HepG2 (cell line): ENCODE measurements around the gene KLHL17. TPM values are rescaled to one million over a fixed set of nuclear protein-coding genes. Genes with fewer than 3 reads are reported as not detected.

Experiments
- ETV6 ChIP-seq: sonication (generic); formaldehyde crosslinking; conservative IDR thresholded peaks from 2 replicates; pipeline ENCODE4 v1.4.0; 2020; ENCODE audit warnings: missing genetic modification reagents
- GATAD2A ChIP-seq: IDR thresholded peaks from 2 replicates; pipeline ENCODE4 v1.6.1; 2016
- MEF2D ChIP-seq: sonication (generic); formaldehyde crosslinking; IDR thresholded peaks from 2 replicates; pipeline ENCODE4 v1.5.1; 2020; ENCODE audit warnings: mild to moderate bottlenecking, missing genetic modification reagents
- MIXL1 ChIP-seq: IDR thresholded peaks from 2 replicates; pipeline ENCODE4 v1.6.1; 2016
- MLX ChIP-seq: IDR thresholded peaks from 2 replicates; pipeline ENCODE4 v1.6.1; 2016
- MXD4 ChIP-seq: IDR thresholded peaks from 2 replicates; pipeline ENCODE4 v1.6.1; 2016; ENCODE audit warnings: mild to moderate bottlenecking, missing biosample characterization, missing genetic modification reagents
- NBN ChIP-seq: fragments of 450-650 bp; conservative IDR thresholded peaks from 2 replicates; pipeline ENCODE4 v1.6.1; 2017
- NCOR1 ChIP-seq: fragments of 200-600 bp; sonication (generic); IDR thresholded peaks from 2 replicates; pipeline ENCODE4 v1.7.0; 2017; ENCODE audit warnings: antibody characterized with exemption, low read length, borderline replicate concordance
- NPAS2 ChIP-seq: sonication (generic); formaldehyde crosslinking; IDR thresholded peaks from 2 replicates; pipeline ENCODE4 v1.8.0; 2022; ENCODE audit warnings: mild to moderate bottlenecking, missing genetic modification reagents, borderline replicate concordance
- ZBTB40 ChIP-seq, 2 experiments: fragments of 450-650 bp in 1 of 2; sonication (generic) in 1 of 2; formaldehyde crosslinking in 1 of 2; IDR thresholded peaks; 2 replicates each; pipeline versions ENCODE4 v1.6.1 to v1.8.0; 2016 to 2022; ENCODE audit warnings: antibody characterized with exemption in 1 of 2, mild to moderate bottlenecking in 1 of 2, missing genetic modification reagents in 1 of 2
- ZBTB43 ChIP-seq: sonication (generic); formaldehyde crosslinking; conservative IDR thresholded peaks from 2 replicates; pipeline ENCODE4 v1.4.0; 2020; ENCODE audit warnings: missing genetic modification reagents
- ZNF646 ChIP-seq: sonication (generic); formaldehyde crosslinking; IDR thresholded peaks from 2 replicates; pipeline ENCODE4 v1.9.0; 2021; ENCODE audit warnings: mild to moderate bottlenecking, missing genetic modification reagents
- polyA plus RNA-seq, 8 experiments: library from polyadenylated mRNA; depleted of rRNA in 3 of 8; stranded (reverse) in 7 of 8; unstranded in 1 of 8; fragments of >200 nt; fragmentation: Illumina TruSeq in 4 of 8; extraction: Trizol in 4 of 8; gene quantifications; 2 replicates each; pipeline versions ENCODE4 v1.2.1 to v1.2.3, GENCODE V29; 2011 to 2016; ENCODE audit warnings: low read depth in 4 of 8, missing spikeins in 1 of 8, mixed read lengths in 1 of 8; ENCODE audit not compliant: insufficient read depth in 1 of 8
- total RNA-seq, 5 experiments: library from RNA; depleted of rRNA; stranded (reverse); fragments of >200 nt; fragmentation: Illumina TruSeq; extraction: Trizol; gene quantifications; 2 replicates each; pipeline ENCODE4 v1.2.3, GENCODE V29; 2016; ENCODE audit warnings: low read depth in 1 of 5

The KLHL17 gene
- total and polyA plus RNA-seq, 2 of the 13 experiments (the other 11 are each of a cell fraction or from before 2014, with no cell fraction given) = 9.3 to 24.7 TPM

GRCh38 chr1:966704-967300 lies 6.4 kb downstream of the KLHL17 start (continued):
- TF ChIP-seq ZBTB40 (IDR thresholded peaks at IDR 0.05) = no peak
- no peak for TF ChIP-seq ZBTB40 (CRISPR knock-in tag; IDR thresholded peaks at IDR 0.05)
- no peak for TF ChIP-seq MXD4
- TF ChIP-seq MIXL1 (CRISPR knock-in tag) = no peak
- no peak for TF ChIP-seq GATAD2A (CRISPR knock-in tag)
- no peak for TF ChIP-seq NPAS2 (CRISPR knock-in tag)
- TF ChIP-seq ZBTB43 (CRISPR knock-in tag) = 0 out of 2 replicates have a peak, but pooled peaks have one; percentile 41
- no peak for TF ChIP-seq ETV6 (CRISPR knock-in tag)
- no peak for TF ChIP-seq MEF2D (CRISPR knock-in tag)
- TF ChIP-seq ZNF646 (CRISPR knock-in tag) = no peak
- TF ChIP-seq NBN = no peak
- TF ChIP-seq NCOR1 = no peak
- no peak for TF ChIP-seq MLX (CRISPR knock-in tag)
